Osteocyte (in vitro differentiated cells): ENCODE measurements around the gene RPS19BP1. TPM values are rescaled to one million over a fixed set of nuclear protein-coding genes. Genes with fewer than 3 reads are reported as not detected.

ENCODE experiments used
- DNase-seq: peaks from one replicate; pipeline ENCODE4 v3.0.0; 2021; ENCODE audit warnings: mixed read lengths; ENCODE audit not compliant: unreplicated experiment; ENCODE audit errors: extremely low spot score
- H3K27ac Mint-ChIP-seq: one replicate; pipeline ENCODE4 v1.8.0; 2021; ENCODE audit warnings: mild to moderate bottlenecking, mixed read lengths; ENCODE audit not compliant: unreplicated experiment
- H3K27me3 Mint-ChIP-seq: one replicate; pipeline ENCODE4 v1.8.0; 2021; ENCODE audit warnings: mixed read lengths; ENCODE audit not compliant: unreplicated experiment
- H3K36me3 Mint-ChIP-seq: one replicate; pipeline ENCODE4 v1.8.0; 2021; ENCODE audit warnings: mixed read lengths; ENCODE audit not compliant: unreplicated experiment
- H3K4me1 Mint-ChIP-seq: one replicate; pipeline ENCODE4 v1.8.0; 2021; ENCODE audit warnings: mixed read lengths; ENCODE audit not compliant: unreplicated experiment
- H3K4me3 Mint-ChIP-seq: one replicate; pipeline ENCODE4 v1.8.0; 2021; ENCODE audit warnings: mild to moderate bottlenecking, moderate library complexity, mixed read lengths; ENCODE audit not compliant: unreplicated experiment
- H3K9me3 Mint-ChIP-seq: one replicate; pipeline ENCODE4 v1.8.0; 2021; ENCODE audit warnings: mixed read lengths; ENCODE audit not compliant: unreplicated experiment
- CTCF ChIP-seq: fragments of 200-600 bp; sonication (generic); IDR thresholded peaks from 2 replicates; pipeline ENCODE4 v1.5.0; 2021; ENCODE audit warnings: antibody characterized with exemption, mild to moderate bottlenecking, moderate library complexity
- total RNA-seq: library from RNA; stranded (reverse); gene quantifications from 2 replicates; pipeline ENCODE4 v1.2.1, GENCODE V29; 2021

The RPS19BP1 gene
- total RNA-seq, 1 donor from 2014 or later = 53.1 TPM

DNA sequence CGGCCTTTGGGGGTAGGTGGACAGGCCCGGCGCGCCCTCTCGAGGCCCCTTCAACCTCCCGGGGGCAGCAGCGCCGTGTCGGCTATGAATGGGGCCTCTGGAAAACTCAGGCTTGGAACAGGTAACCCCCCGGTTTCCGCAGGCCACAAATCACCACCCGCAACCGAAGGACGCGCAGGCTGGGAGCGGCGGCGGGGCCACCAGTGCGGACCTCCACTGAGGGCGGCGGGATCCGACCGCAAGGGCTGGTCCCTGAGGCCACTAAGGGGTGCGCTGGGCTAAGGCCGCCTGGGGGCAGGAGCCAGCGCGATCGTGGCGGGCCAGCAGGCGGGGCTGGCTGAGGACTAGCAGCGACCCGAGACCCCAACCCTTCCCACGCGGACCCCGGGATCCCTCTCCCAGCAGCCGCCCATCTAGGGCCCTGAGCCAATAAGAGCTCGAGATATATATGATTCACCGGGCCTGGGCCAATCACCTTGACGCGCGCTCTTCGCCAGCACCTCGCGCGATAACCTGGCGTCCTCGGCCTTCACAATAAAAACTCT lies 12.8 kb downstream of the RPS19BP1 start:
- peak; percentile 99 for DNase-seq
- no peaks in the 10 kb centered on the region for H3K9me3 Mint-ChIP-seq
- peak overlapping the region; percentile 92 for H3K4me3 Mint-ChIP-seq
- no peaks in the 10 kb centered on the region for H3K27me3 Mint-ChIP-seq
- peaks cover 38% of the 10 kb centered on the region for H3K36me3 Mint-ChIP-seq
- peak; percentile 45 for TF ChIP-seq CTCF
- peak overlapping the region; percentile 95 for H3K27ac Mint-ChIP-seq
- peaks cover 47% of the 10 kb centered on the region for H3K4me1 Mint-ChIP-seq

DNA sequence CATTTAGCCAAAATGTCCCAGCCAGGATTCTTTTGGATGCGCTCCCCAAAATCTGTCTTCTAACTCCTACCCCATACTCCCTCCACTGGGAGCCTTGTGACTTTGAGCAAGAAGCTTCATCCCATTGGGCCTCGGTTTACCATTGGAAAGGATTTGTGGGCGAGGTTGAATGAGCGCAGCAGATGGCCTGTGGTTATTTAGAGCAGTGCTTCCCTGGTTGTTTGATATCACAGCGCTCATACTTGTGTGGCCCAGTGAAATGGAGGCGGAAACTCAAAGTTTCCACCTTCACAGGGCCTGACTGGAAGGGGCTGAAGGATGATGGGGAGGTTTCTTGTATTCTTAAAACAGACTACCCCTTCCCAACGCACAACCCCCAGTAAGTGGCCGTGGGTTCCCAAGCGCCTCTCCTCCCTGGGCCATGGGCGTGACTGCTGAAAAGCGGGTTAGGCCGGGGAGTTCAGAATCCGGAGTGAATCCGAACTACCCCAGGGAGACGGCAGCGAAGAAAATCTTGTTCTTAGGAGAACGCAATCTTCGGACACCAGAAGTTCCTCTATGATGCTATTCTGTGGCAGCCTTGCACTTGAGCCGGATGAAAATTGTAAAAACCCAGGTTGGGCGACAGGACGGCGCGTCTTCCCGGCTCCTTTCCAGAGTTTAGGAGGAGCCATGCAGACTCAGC lies 13.4 kb downstream of the RPS19BP1 start:
- no peaks in the 10 kb centered on the region for H3K27me3 Mint-ChIP-seq
- H3K9me3 Mint-ChIP-seq = no peaks in the 10 kb centered on the region
- H3K4me1 Mint-ChIP-seq = peaks cover 48% of the 10 kb centered on the region
- peak overlapping the region; percentile 92 for H3K4me3 Mint-ChIP-seq
- DNase-seq = no peak
- TF ChIP-seq CTCF = no peak
- H3K27ac Mint-ChIP-seq = peak overlapping the region; percentile 95
- H3K36me3 Mint-ChIP-seq = peaks cover 41% of the 10 kb centered on the region

DNA sequence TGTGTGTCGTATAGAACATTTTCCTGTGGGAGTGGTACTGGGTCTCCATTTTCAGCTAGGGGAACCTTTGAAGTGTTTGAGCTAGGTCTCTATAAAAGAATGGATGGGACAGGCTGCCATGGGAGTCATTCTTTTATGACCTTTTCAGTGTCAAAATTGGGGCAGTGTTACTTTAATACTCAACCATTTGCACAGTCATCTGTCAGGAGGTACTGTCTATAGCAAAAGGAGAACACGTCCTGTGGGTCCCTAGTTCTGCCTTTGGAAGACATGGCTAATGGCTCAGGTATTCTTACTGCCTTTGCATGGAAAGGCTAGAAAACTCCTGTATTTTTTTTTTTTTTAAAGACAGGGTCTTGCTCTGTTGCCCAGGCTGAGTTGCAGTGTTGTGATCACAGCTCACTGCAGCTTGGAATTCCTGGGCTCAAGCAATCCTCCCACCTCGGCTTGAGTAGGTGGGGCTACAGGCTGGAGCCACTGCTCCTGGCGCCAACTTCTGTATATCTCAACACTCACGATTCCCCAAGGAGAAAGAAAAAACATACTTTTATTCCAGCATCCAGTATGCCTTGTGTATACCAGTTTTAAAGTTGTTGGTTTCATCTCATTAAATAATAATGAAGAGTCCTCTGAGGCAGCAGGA lies 14.3 kb downstream of the RPS19BP1 start:
- no peaks in the 10 kb centered on the region for H3K27me3 Mint-ChIP-seq
- peak overlapping the region; percentile 95 for H3K27ac Mint-ChIP-seq
- DNase-seq = no peak
- peaks cover 44% of the 10 kb centered on the region for H3K4me1 Mint-ChIP-seq
- H3K9me3 Mint-ChIP-seq = no peaks in the 10 kb centered on the region
- H3K36me3 Mint-ChIP-seq = peaks cover 45% of the 10 kb centered on the region
- peak overlapping the region; percentile 92 for H3K4me3 Mint-ChIP-seq
- TF ChIP-seq CTCF = no peak

DNA sequence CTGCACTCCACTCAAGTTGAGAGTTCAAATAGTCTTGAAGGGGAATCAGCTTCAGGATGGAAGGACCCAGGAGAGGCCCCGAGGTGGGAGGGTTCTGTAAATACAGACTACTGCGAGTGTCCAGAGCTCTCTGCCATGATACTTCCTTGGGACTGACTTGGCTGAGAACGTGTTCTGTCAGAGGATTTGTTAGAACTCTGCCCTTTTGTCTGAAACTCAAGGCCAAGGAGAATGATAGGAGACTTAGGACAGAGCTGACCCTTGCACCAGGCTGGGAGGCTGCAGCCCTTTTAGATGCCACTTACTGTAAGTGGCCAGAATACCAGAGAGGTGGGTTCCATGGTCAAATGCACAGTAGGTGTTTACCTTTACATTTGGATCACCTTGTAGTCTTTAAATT lies 15.1 kb downstream of the RPS19BP1 start:
- no peak overlapping the region for H3K4me3 Mint-ChIP-seq
- H3K27me3 Mint-ChIP-seq = no peaks in the 10 kb centered on the region
- no peak for TF ChIP-seq CTCF
- no peak for DNase-seq
- H3K9me3 Mint-ChIP-seq = no peaks in the 10 kb centered on the region
- H3K27ac Mint-ChIP-seq = no peak overlapping the region
- peaks cover 41% of the 10 kb centered on the region for H3K36me3 Mint-ChIP-seq
- H3K4me1 Mint-ChIP-seq = peaks cover 36% of the 10 kb centered on the region
